WTC11 (cell line): Measurements from ENCODE around the gene NGDN. TPM values are rescaled to one million over a fixed set of nuclear protein-coding genes. Genes with fewer than 3 reads are reported as not detected.

Experiments
- ATAC-seq: fragments of 200-7000 bp; cut with Tn5 transposase; 2 replicates; pipeline ENCODE4 v1.10.0; 2021; ENCODE audit warnings: mild to moderate bottlenecking, moderate library complexity
- CTCF ChIA-PET: fragments of 300-600 bp; sonication (Branson Sonifier 250); formaldehyde crosslinking; loops from one replicate; lab custom pipeline; 2021; ENCODE audit warnings: antibody characterized with exemption; lab: Charles Lee
- POLR2A ChIA-PET: fragments of 350-600 bp; sonication (Branson Sonifier 250); formaldehyde crosslinking; loops from one replicate; lab custom pipeline; 2021; ENCODE audit warnings: antibody characterized with exemption; lab: Charles Lee
- DNase-seq: peaks from one replicate; pipeline ENCODE4 v3.0.0; 2021; ENCODE audit warnings: low spot score
- H3K27ac Mint-ChIP-seq: 2 replicates; pipeline ENCODE4 v1.8.0; 2021; ENCODE audit warnings: mixed read lengths
- H3K27me3 Mint-ChIP-seq: 2 replicates; pipeline ENCODE4 v1.8.0; 2021; ENCODE audit warnings: low read depth, mild to moderate bottlenecking, moderate library complexity, mixed read lengths
- H3K36me3 Mint-ChIP-seq: 2 replicates; pipeline ENCODE4 v1.8.0; 2021; ENCODE audit warnings: mixed read lengths
- H3K4me1 Mint-ChIP-seq: 2 replicates; pipeline ENCODE4 v1.8.0; 2022; ENCODE audit warnings: mixed read lengths
- H3K4me3 Mint-ChIP-seq: 2 replicates; pipeline ENCODE4 v1.8.0; 2021; ENCODE audit warnings: mild to moderate bottlenecking, moderate library complexity, mixed read lengths
- H3K9me3 Mint-ChIP-seq: 2 replicates; pipeline ENCODE4 v1.8.0; 2021; ENCODE audit warnings: mixed read lengths
- CREB1 ChIP-seq: sonication (generic); formaldehyde crosslinking; IDR thresholded peaks from 2 replicates; pipeline ENCODE4 v1.8.0; 2023; ENCODE audit warnings: mild to moderate bottlenecking, missing genetic modification reagents
- FOXJ3 ChIP-seq: sonication (generic); formaldehyde crosslinking; IDR thresholded peaks from 2 replicates; pipeline ENCODE4 v1.9.0; 2021; ENCODE audit warnings: missing genetic modification reagents, mild to moderate bottlenecking, borderline replicate concordance
- FOXP1 ChIP-seq: sonication (generic); formaldehyde crosslinking; IDR thresholded peaks from 2 replicates; pipeline ENCODE4 v1.8.0; 2022; ENCODE audit warnings: missing genetic modification reagents, mild to moderate bottlenecking, moderate library complexity, borderline replicate concordance
- JUN ChIP-seq: sonication (generic); formaldehyde crosslinking; IDR thresholded peaks from 2 replicates; pipeline ENCODE4 v1.8.0; 2023; ENCODE audit warnings: mild to moderate bottlenecking, missing genetic modification reagents
- MXD4 ChIP-seq: fragments of 250-450 bp; sonication (Bioruptor Pico); IDR thresholded peaks from 2 replicates; pipeline ENCODE4 v1.8.0; 2021; ENCODE audit warnings: mild to moderate bottlenecking, moderate library complexity, borderline replicate concordance
- MYBL2 ChIP-seq: sonication (generic); formaldehyde crosslinking; IDR thresholded peaks from 2 replicates; pipeline ENCODE4 v1.8.1; 2023; ENCODE audit warnings: mild to moderate bottlenecking, moderate library complexity, missing genetic modification reagents
- NFATC4 ChIP-seq: fragments of 250-450 bp; sonication (Bioruptor Pico); IDR thresholded peaks from 2 replicates; pipeline ENCODE4 v1.9.0; 2021; ENCODE audit warnings: mild to moderate bottlenecking
- NR2C2 ChIP-seq: sonication (generic); formaldehyde crosslinking; IDR thresholded peaks from 2 replicates; pipeline ENCODE4 v1.8.0; 2022; ENCODE audit warnings: mild to moderate bottlenecking, missing genetic modification reagents
- SMAD3 ChIP-seq: sonication (generic); formaldehyde crosslinking; IDR thresholded peaks from 2 replicates; pipeline ENCODE4 v1.8.0; 2022; ENCODE audit warnings: missing genetic modification reagents, mild to moderate bottlenecking, borderline replicate concordance
- TEAD1 ChIP-seq: sonication (generic); formaldehyde crosslinking; IDR thresholded peaks from 2 replicates; pipeline ENCODE4 v1.8.0; 2022; ENCODE audit warnings: mild to moderate bottlenecking, missing genetic modification reagents
- ZNF219 ChIP-seq: sonication (generic); formaldehyde crosslinking; IDR thresholded peaks from 2 replicates; pipeline ENCODE4 v1.8.0; 2023; ENCODE audit warnings: missing genetic modification reagents, mild to moderate bottlenecking, borderline replicate concordance
- total RNA-seq: library from RNA; stranded (reverse); gene quantifications from 3 replicates; pipeline ENCODE4 v1.2.3, GENCODE V29; 2021
- TF ChIP-seq, protein P1 (sequence below): sonication (generic); formaldehyde crosslinking; IDR thresholded peaks from 2 replicates; pipeline ENCODE4 v1.8.1; 2023; ENCODE audit warnings: mild to moderate bottlenecking, moderate library complexity, missing genetic modification reagents
- TF ChIP-seq, protein P2 (sequence below): sonication (generic); formaldehyde crosslinking; IDR thresholded peaks from 2 replicates; pipeline ENCODE4 v1.8.1; 2023; ENCODE audit warnings: mild to moderate bottlenecking, missing genetic modification reagents
- TF ChIP-seq, protein P3 (sequence below): sonication (generic); formaldehyde crosslinking; IDR thresholded peaks from 2 replicates; pipeline ENCODE4 v1.8.1; 2023; ENCODE audit warnings: mild to moderate bottlenecking, missing genetic modification reagents, moderate library complexity
- TF ChIP-seq, protein P4 (sequence below): sonication (generic); formaldehyde crosslinking; IDR thresholded peaks from 2 replicates; pipeline ENCODE4 v1.8.0; 2022; ENCODE audit warnings: mild to moderate bottlenecking, missing genetic modification reagents
- TF ChIP-seq, protein P5 (sequence below): fragments of 250-450 bp; sonication (Bioruptor Pico); IDR thresholded peaks from 2 replicates; pipeline ENCODE4 v1.8.0; 2021; ENCODE audit warnings: mild to moderate bottlenecking
- TF ChIP-seq, protein P6 (sequence below): fragments of 200-600 bp; IDR thresholded peaks from 2 replicates; pipeline ENCODE4 v1.8.0; 2022; ENCODE audit warnings: antibody characterized with exemption
- TF ChIP-seq, protein P7 (sequence below): sonication (generic); formaldehyde crosslinking; IDR thresholded peaks from 2 replicates; pipeline ENCODE4 v1.8.1; 2022; ENCODE audit warnings: mild to moderate bottlenecking, moderate library complexity, missing genetic modification reagents
- TF ChIP-seq, protein P8 (sequence below): sonication (generic); formaldehyde crosslinking; IDR thresholded peaks from 2 replicates; pipeline ENCODE4 v1.8.1; 2023; ENCODE audit warnings: mild to moderate bottlenecking, missing genetic modification reagents
- TF ChIP-seq, protein P9 (sequence below): sonication (generic); formaldehyde crosslinking; IDR thresholded peaks from 2 replicates; pipeline ENCODE4 v1.8.0; 2023; ENCODE audit warnings: mild to moderate bottlenecking, missing genetic modification reagents
- TF ChIP-seq, protein P10 (sequence below): sonication (generic); formaldehyde crosslinking; IDR thresholded peaks from 2 replicates; pipeline ENCODE4 v1.8.1; 2022; ENCODE audit warnings: missing genetic modification reagents, borderline replicate concordance

Gene NGDN
- total RNA-seq, 1 experiment from 2014 or later = 45.5 TPM

DNA sequence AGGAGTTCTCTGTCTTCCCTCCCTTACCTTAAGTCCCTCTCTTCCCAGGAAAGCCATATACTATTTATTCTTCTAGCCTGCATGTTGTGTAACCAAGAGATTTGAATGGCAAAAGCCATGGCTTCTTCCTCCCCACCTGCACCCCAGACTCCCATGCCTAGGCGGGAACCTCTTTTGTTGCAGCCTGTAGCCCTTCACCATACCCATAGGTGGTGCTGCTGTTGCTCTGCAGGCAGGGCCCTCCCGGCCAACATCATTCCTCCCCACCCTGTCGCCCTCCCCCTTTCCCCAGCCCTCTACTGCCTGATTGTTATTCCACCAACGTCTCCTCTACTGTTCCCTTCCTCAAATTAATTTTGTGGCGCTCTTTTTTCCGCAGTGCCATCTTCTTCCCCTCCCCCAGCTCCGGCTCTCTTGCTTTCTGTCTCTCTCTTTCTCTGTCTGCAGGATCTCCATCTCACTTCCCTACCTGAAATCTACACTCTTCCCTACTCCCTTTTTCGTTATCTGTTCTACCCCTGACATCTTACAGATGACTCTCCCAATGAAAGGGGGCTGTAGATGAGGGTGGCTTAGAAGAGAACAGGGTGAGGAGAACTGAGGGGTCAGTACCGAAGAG lies 13.8 kb downstream of the NGDN start:
- ATAC-seq = peak; percentile 87
- Mint-ChIP-seq H3K27me3 (no peaks in the 10 kb centered on the region; the same call in 1 of the 2 replicates), H3K36me3 (no peaks in the 10 kb centered on the region), H3K9me3 (no peaks in the 10 kb centered on the region), H3K4me3 (peak overlapping the region; percentile 55), H3K27ac (peak overlapping the region; percentile 97), H3K4me1 (peaks cover 65% of the 10 kb centered on the region)
- POLR2A ChIA-PET = interaction anchor here (1.2 to 6.0 kb wide), 8 partner anchors 40 to 80 kb away, joined by 3 to 73 read pairs (median 7); partner anchors contain the start of gene THTPA
- CTCF ChIA-PET = interaction anchor here (0.6 to 13.9 kb wide), 17 partner anchors 26 to 117 kb away, joined by 3 to 377 read pairs (median 8); partner anchors contain the start of gene THTPA
- peak; percentile 87 for DNase-seq
- TF ChIP-seq NR2C2 (CRISPR knock-in tag) = no peak
- TF ChIP-seq, protein P1, sequence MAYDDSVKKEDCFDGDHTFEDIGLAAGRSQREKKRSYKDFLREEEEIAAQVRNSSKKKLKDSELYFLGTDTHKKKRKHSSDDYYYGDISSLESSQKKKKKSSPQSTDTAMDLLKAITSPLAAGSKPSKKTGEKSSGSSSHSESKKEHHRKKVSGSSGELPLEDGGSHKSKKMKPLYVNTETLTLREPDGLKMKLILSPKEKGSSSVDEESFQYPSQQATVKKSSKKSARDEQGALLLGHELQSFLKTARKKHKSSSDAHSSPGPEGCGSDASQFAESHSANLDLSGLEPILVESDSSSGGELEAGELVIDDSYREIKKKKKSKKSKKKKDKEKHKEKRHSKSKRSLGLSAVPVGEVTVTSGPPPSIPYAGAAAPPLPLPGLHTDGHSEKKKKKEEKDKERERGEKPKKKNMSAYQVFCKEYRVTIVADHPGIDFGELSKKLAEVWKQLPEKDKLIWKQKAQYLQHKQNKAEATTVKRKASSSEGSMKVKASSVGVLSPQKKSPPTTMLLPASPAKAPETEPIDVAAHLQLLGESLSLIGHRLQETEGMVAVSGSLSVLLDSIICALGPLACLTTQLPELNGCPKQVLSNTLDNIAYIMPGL (CRISPR knock-in tag) = no peak
- no peak for TF ChIP-seq FOXP1 (CRISPR knock-in tag)
- no peak for TF ChIP-seq SMAD3 (CRISPR knock-in tag)
- no peak for TF ChIP-seq FOXJ3 (CRISPR knock-in tag)
- TF ChIP-seq, protein P2, sequence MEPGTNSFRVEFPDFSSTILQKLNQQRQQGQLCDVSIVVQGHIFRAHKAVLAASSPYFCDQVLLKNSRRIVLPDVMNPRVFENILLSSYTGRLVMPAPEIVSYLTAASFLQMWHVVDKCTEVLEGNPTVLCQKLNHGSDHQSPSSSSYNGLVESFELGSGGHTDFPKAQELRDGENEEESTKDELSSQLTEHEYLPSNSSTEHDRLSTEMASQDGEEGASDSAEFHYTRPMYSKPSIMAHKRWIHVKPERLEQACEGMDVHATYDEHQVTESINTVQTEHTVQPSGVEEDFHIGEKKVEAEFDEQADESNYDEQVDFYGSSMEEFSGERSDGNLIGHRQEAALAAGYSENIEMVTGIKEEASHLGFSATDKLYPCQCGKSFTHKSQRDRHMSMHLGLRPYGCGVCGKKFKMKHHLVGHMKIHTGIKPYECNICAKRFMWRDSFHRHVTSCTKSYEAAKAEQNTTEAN (CRISPR knock-in tag) = no peak
- TF ChIP-seq, protein P3, sequence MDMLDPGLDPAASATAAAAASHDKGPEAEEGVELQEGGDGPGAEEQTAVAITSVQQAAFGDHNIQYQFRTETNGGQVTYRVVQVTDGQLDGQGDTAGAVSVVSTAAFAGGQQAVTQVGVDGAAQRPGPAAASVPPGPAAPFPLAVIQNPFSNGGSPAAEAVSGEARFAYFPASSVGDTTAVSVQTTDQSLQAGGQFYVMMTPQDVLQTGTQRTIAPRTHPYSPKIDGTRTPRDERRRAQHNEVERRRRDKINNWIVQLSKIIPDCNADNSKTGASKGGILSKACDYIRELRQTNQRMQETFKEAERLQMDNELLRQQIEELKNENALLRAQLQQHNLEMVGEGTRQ (CRISPR knock-in tag) = no peak
- TF ChIP-seq ZNF219 = no peak
- TF ChIP-seq, protein P4, sequence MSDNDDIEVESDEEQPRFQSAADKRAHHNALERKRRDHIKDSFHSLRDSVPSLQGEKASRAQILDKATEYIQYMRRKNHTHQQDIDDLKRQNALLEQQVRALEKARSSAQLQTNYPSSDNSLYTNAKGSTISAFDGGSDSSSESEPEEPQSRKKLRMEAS (CRISPR knock-in tag) = peak; percentile 45; the same call in 1 of the 2 replicates
- 0 out of 2 replicates have a peak, but pooled peaks have one; percentile 29 for TF ChIP-seq NFATC4
- no peak for TF ChIP-seq CREB1
- TF ChIP-seq, protein P5, sequence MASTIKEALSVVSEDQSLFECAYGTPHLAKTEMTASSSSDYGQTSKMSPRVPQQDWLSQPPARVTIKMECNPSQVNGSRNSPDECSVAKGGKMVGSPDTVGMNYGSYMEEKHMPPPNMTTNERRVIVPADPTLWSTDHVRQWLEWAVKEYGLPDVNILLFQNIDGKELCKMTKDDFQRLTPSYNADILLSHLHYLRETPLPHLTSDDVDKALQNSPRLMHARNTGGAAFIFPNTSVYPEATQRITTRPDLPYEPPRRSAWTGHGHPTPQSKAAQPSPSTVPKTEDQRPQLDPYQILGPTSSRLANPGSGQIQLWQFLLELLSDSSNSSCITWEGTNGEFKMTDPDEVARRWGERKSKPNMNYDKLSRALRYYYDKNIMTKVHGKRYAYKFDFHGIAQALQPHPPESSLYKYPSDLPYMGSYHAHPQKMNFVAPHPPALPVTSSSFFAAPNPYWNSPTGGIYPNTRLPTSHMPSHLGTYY (CRISPR knock-in tag) = no peak; the same call in 1 of the 2 replicates
- TF ChIP-seq, protein P6, sequence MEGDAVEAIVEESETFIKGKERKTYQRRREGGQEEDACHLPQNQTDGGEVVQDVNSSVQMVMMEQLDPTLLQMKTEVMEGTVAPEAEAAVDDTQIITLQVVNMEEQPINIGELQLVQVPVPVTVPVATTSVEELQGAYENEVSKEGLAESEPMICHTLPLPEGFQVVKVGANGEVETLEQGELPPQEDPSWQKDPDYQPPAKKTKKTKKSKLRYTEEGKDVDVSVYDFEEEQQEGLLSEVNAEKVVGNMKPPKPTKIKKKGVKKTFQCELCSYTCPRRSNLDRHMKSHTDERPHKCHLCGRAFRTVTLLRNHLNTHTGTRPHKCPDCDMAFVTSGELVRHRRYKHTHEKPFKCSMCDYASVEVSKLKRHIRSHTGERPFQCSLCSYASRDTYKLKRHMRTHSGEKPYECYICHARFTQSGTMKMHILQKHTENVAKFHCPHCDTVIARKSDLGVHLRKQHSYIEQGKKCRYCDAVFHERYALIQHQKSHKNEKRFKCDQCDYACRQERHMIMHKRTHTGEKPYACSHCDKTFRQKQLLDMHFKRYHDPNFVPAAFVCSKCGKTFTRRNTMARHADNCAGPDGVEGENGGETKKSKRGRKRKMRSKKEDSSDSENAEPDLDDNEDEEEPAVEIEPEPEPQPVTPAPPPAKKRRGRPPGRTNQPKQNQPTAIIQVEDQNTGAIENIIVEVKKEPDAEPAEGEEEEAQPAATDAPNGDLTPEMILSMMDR = peak; percentile 72
- no peak for TF ChIP-seq JUN (CRISPR knock-in tag)
- TF ChIP-seq MYBL2 (CRISPR knock-in tag) = no peak
- TF ChIP-seq, protein P7, sequence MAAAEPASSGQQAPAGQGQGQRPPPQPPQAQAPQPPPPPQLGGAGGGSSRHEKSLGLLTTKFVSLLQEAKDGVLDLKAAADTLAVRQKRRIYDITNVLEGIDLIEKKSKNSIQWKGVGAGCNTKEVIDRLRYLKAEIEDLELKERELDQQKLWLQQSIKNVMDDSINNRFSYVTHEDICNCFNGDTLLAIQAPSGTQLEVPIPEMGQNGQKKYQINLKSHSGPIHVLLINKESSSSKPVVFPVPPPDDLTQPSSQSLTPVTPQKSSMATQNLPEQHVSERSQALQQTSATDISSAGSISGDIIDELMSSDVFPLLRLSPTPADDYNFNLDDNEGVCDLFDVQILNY (CRISPR knock-in tag) = 0 out of 2 replicates have a peak, but pooled peaks have one; percentile 38
- no peak for TF ChIP-seq MXD4 (CRISPR knock-in tag)
- TF ChIP-seq, protein P8, sequence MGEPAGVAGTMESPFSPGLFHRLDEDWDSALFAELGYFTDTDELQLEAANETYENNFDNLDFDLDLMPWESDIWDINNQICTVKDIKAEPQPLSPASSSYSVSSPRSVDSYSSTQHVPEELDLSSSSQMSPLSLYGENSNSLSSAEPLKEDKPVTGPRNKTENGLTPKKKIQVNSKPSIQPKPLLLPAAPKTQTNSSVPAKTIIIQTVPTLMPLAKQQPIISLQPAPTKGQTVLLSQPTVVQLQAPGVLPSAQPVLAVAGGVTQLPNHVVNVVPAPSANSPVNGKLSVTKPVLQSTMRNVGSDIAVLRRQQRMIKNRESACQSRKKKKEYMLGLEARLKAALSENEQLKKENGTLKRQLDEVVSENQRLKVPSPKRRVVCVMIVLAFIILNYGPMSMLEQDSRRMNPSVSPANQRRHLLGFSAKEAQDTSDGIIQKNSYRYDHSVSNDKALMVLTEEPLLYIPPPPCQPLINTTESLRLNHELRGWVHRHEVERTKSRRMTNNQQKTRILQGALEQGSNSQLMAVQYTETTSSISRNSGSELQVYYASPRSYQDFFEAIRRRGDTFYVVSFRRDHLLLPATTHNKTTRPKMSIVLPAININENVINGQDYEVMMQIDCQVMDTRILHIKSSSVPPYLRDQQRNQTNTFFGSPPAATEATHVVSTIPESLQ (CRISPR knock-in tag) = no peak
- TF ChIP-seq, protein P9, sequence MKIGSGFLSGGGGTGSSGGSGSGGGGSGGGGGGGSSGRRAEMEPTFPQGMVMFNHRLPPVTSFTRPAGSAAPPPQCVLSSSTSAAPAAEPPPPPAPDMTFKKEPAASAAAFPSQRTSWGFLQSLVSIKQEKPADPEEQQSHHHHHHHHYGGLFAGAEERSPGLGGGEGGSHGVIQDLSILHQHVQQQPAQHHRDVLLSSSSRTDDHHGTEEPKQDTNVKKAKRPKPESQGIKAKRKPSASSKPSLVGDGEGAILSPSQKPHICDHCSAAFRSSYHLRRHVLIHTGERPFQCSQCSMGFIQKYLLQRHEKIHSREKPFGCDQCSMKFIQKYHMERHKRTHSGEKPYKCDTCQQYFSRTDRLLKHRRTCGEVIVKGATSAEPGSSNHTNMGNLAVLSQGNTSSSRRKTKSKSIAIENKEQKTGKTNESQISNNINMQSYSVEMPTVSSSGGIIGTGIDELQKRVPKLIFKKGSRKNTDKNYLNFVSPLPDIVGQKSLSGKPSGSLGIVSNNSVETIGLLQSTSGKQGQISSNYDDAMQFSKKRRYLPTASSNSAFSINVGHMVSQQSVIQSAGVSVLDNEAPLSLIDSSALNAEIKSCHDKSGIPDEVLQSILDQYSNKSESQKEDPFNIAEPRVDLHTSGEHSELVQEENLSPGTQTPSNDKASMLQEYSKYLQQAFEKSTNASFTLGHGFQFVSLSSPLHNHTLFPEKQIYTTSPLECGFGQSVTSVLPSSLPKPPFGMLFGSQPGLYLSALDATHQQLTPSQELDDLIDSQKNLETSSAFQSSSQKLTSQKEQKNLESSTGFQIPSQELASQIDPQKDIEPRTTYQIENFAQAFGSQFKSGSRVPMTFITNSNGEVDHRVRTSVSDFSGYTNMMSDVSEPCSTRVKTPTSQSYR (CRISPR knock-in tag) = 0 out of 2 replicates have a peak, but pooled peaks have one; percentile 45
- TF ChIP-seq, protein P10, sequence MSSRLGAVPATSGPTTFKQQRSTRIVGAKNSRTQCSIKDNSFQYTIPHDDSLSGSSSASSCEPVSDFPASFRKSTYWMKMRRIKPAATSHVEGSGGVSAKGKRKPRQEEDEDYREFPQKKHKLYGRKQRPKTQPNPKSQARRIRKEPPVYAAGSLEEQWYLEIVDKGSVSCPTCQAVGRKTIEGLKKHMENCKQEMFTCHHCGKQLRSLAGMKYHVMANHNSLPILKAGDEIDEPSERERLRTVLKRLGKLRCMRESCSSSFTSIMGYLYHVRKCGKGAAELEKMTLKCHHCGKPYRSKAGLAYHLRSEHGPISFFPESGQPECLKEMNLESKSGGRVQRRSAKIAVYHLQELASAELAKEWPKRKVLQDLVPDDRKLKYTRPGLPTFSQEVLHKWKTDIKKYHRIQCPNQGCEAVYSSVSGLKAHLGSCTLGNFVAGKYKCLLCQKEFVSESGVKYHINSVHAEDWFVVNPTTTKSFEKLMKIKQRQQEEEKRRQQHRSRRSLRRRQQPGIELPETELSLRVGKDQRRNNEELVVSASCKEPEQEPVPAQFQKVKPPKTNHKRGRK (CRISPR knock-in tag) = no peak
- TF ChIP-seq TEAD1 = no peak
